Activated CD8-positive, alpha-beta memory T cell treated with anti-CD3 and anti-CD28 coated beads, Interleukin-2, amount 50 U/mL, for 48 hours (primary cell): ENCODE measurements around the gene LDLRAD4.
"Not testable (repeated sequence)": the region's sequence is repeated elsewhere in the genome, so short reads cannot be mapped to it uniquely, and the experiment has no call there.

Source experiments
- DNase-seq: peaks from one replicate; pipeline ENCODE4 v3.0.0-alpha.2; 2020

The LDLRAD4 gene

DNA sequence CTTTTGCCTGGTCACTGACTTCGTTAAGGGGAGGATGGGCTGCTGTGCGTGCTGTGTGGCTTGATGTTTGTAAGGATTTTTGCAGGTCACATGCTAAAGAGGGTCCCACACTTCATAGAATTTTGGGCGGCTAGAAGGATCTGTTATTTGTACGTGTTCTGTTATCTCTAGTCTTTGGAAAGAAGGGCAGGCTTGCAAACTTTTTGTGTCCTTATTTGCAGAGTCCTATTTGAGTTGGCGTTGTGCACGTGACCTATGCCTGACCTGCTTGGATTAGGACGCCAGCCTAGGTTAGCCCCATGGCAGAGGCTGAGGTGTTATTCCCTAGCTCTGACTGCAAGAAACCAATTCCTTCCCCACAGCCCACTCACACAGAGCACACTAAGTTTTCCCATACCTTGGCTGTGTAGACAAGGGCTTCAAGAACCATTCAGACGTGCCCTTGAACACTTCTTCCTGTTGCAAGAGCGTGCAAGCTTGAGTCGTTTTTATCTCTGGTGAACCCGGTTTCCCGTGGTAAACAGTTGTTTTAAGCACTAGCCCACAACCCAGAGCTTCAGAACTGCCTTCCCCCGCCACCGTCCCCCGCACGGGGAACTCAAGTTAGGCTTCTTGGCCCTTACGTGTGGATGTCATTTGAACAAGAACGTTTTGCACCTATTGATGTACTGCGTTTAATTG lies 94.6 kb downstream of the LDLRAD4 start:
- peak; percentile 56 for DNase-seq

GRCh38 chr18:13315000-13315399 lies 96.4 kb downstream of the LDLRAD4 start:
- DNase-seq = no peak

- no peak for DNase-seq
Measured at GRCh38 chr18:13316063-13316462, 97.5 kb downstream of the LDLRAD4 start.

GRCh38 chr18:13317801-13318200 lies 99.2 kb downstream of the LDLRAD4 start:
- no peak for DNase-seq

DNA sequence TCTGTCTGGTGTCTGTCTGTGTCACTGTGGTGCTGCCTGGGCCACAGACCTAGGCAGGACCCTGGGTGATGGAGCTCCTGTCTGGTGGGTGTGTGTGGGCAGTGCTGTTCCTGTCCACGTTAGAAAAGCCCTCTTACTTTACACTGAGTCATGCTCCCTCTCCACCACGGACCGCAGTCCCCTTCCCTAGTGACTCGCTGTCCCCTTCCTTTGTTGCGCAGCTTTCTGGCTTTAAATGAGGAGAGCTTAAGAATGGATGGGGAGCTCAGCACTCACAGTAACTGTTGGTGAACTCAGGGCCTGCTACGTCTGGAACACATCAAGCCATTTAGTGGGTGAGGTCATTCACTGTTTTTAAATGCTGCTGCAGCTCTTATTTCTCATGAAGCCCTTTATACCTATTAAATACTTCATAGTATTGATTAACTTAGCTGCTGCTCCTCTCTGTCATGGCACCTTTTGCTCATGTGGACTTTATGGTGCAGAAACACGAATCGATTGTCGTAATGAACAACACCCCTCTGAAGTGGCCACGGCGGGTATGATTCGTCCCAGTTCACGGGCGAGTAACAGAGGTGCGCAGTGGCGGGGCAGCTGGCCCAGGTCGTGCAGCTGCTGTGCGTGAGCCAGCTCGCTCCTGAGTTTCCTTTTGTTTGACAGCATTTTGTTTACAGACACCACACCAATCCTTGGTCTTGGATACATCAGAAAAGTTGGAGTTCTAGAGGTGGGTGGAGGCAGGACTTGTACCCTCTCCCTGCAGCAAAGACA lies 100.4 kb downstream of the LDLRAD4 start:
- DNase-seq = no peak

DNA sequence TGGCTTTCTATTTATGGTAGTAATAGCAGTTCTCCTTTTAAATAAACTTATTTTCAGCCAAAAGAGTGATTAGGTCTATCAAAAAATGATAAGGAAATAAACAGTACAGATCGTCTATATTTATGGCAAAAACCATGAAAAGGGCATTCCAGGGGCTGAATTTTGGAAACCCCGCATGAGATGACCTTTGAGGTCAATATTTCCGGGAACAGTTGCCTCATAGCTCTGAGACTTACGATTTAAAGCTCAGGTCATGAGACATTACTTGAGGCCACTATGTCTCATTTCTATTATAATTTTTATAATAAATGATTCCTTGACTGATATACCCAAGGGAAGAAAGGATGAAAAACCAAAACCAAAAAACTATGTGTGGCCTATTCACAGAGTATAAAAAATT lies 101.1 kb downstream of the LDLRAD4 start:
- no peak for DNase-seq

DNA sequence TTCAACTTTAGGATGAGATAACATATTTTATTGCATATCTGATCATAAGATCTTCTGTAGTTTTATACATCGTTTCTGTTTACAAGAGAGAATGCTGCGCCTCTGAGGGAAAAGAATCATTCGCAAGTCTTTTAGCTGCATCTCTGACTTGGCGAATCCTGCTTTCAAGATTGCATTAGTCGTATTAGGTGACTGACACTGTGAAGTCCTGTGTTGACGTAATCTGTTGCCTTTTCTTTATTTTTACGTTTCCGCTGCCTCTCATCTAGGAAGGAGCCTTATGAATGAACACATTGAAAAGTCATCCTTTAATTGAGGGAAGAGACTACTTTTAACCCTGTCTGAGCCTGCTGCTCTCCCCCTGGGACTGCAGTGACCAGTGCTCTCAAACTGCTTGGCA lies 101.5 kb downstream of the LDLRAD4 start:
- no peak for DNase-seq

DNA sequence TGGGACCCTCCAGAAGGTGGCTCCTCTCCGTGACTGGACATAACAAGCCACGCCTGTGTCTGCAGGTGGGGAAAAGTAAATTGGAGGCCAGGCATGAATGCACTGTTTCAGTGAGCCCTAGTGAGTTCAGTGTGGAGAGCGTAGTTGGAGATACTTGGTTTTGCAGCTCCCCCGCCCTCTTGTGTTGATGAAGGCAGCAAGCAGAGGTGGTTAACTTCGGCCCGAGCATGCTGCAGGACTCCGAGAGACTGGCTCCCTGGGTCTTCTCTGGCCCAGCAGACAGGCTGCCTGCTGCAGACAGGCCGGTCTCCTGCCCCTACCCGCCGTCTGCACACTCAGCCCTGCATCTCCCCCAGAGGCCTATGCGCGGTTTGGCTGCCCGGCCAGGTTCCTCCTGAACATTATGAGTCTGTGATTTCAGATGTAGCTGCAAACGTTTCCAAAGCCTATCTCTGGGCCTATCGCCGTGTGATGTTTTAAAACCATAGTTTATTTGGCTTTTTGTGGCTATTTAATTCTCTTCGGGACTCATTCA lies 102.4 kb downstream of the LDLRAD4 start:
- no peak for DNase-seq

- DNase-seq = no peak
Measured at GRCh38 chr18:13321923-13322322, 103.4 kb downstream of the LDLRAD4 start.

DNA sequence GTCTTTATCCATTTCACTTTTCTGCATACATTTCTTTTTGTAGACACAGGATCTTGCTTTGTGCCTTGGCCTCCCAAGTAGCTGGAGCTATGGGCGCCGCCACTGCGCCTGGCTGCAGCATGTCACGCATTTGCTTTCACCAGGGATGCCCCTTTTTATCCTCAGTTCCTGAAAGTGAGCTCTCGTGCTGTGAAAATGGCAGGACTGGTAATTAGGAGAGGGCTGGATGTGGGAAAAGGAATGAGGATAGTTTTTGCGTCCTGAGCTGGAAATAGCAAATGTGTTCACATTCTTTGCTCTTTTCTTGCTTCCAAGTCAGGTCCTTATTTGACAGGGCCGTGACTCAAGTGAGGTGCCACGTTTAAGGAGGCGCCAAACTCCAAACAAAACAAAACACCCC lies 104.6 kb downstream of the LDLRAD4 start:
- no peak for DNase-seq

- DNase-seq = no peak
Measured at GRCh38 chr18:13324880-13325279, 106.3 kb downstream of the LDLRAD4 start.

DNA sequence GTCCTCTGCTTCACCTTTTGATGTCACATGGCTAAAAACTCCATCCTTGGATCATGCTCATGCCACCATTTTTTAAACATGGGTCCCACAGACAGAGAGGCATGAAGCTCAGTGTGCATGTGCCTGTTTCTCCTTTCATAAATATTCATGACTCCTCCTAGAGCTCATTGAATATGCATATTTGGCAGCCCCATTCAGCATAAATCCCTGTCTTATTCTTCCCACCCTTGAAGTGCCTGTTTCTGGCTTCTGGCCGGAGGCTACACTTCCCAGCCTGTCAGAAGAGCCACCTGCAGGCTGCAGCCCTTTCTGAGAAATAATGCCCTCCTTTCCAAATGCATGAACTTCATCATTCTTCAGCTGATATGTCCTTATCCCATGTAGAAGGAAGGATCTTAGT lies 109.7 kb downstream of the LDLRAD4 start:
- DNase-seq = no peak

DNA sequence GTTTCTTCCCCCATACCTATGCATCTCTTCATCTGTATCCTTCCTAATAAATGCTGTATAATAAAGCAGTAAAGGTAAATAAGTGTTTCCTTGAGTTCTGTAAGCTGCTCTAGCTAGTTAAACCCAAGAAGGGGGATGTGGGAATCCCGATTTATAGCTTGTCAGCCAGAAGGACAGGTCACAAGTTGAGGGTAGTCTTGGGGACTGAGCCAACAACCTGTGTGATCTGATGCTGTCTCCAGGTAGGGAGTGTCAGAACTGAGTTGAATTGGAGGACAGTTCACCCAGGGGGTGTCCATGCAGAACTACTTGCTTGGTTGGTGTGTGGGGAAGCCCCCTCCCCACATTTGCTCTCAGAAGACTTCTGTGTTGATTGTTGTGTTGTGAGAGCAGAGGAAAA lies 112.4 kb downstream of the LDLRAD4 start:
- no peak for DNase-seq

GRCh38 chr18:13331846-13332245 lies 113.3 kb downstream of the LDLRAD4 start:
- no peak for DNase-seq

- no peak for DNase-seq
Measured at GRCh38 chr18:13332874-13333273, 114.3 kb downstream of the LDLRAD4 start.

DNA sequence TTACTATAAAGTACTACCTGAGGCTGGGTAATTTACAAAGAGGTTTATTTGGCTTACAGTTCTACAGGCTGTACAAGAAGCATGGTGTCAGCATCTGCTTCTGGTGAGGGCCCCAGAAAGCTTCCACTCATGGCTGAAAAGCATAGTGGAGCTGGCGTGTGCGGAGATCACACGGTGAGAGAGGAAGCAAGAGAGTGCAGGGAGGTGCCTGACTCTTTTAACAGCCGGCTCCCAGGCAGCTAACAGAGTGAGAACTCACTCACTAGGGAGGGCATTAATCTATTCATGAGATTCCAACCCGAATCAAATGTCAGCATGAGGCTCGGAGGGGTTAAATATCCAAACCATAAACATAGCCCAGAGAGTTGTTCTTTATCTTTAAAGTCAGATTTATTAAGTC lies 117.3 kb downstream of the LDLRAD4 start:
- DNase-seq = no peak

DNA sequence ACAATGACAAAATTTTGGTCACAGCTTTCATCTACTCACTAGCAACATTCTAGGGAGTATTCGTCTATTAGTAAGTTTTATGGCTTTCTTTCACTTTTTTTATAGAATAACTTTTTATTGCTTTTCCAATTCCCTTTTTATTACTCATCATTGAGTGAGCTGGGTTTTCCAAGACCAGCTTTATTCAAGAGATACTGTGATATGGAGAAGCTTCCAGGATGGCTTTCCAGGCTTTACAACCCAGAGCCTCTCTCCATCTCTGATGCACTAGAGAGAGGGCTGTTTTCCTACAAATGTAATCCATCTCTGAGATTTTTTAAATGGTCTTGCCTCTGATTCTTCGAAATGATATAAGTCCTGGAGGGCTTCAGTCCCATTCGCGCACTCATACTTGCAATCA lies 118.3 kb downstream of the LDLRAD4 start:
- no peak for DNase-seq

- DNase-seq = no peak
Measured at GRCh38 chr18:13337369-13337768, 118.8 kb downstream of the LDLRAD4 start.

DNA sequence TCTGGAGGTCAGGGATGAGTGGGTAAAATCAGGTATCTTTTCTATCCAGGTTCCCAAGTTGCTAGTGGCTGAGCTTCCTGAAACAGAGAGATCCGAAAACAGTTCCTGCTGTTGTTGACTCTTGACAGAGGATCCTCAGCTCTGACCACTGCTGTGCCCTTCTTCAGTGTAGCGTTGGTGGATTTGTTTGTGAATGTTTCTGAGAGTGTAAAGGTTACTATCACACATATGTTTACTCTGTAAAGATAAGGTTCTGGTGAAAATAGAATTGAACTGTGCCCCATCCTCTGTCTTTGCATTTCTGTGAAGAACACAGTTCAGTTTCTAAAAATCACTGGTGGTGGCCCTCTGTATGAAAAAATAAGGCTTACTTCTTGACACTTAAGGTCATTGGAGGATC lies 119.8 kb downstream of the LDLRAD4 start:
- DNase-seq = no peak

- DNase-seq = no peak
Measured at GRCh38 chr18:13339653-13340052, 121.1 kb downstream of the LDLRAD4 start.

GRCh38 chr18:13346449-13346848 lies 127.9 kb downstream of the LDLRAD4 start:
- not testable (repeated sequence) for DNase-seq

GRCh38 chr18:13353084-13353823 lies 134.7 kb downstream of the LDLRAD4 start:
- no peak for DNase-seq

GRCh38 chr18:13354402-13354801 lies 135.8 kb downstream of the LDLRAD4 start:
- no peak for DNase-seq

GRCh38 chr18:13356032-13356431 lies 137.5 kb downstream of the LDLRAD4 start:
- no peak for DNase-seq
